ENCODE measurements around the gene PRR35.

DNA sequence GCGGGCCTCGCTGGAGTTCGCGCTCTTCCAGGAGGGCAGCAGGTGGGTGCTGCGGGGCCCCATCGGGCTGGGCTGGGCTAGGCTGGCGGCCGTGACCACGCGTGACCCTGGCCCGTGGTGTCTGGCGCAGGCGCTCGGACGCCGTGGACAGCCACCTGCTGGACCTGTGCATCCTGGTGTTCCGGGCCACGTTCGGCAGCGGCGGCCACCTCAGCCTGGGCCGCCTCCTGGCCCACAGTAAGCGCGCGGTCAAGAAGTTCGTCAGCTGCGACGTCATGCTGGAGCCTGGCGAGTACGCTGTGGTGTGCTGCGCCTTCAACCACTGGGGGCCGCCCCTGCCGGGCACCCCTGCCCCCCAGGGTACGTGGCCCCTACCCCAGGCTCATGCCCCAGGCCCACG, 8.0 kb upstream of the PRR35 start:
- no peak for TF ChIP-seq EZH2 (IDR thresholded peaks at IDR 0.05; ENCODE audit: borderline replicate concordance, low read length)
- TF ChIP-seq, protein P1, sequence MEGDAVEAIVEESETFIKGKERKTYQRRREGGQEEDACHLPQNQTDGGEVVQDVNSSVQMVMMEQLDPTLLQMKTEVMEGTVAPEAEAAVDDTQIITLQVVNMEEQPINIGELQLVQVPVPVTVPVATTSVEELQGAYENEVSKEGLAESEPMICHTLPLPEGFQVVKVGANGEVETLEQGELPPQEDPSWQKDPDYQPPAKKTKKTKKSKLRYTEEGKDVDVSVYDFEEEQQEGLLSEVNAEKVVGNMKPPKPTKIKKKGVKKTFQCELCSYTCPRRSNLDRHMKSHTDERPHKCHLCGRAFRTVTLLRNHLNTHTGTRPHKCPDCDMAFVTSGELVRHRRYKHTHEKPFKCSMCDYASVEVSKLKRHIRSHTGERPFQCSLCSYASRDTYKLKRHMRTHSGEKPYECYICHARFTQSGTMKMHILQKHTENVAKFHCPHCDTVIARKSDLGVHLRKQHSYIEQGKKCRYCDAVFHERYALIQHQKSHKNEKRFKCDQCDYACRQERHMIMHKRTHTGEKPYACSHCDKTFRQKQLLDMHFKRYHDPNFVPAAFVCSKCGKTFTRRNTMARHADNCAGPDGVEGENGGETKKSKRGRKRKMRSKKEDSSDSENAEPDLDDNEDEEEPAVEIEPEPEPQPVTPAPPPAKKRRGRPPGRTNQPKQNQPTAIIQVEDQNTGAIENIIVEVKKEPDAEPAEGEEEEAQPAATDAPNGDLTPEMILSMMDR (IDR thresholded peaks at IDR 0.05; ENCODE audit: low read length), result no peak

All from OCI-LY1 (cell line).